GM20431 (cell line): Measurements from ENCODE around the gene ARHGAP23.

Experiments
- in situ Hi-C: fragments of 300-500 bp; cut with MseI, MboI; formaldehyde crosslinking; loops from one replicate; pipeline ENCODE4 v1.15.0; 2020; ENCODE audit warnings: low sequenced_read_pairs; ENCODE audit not compliant: unreplicated experiment

Gene ARHGAP23, protein sequence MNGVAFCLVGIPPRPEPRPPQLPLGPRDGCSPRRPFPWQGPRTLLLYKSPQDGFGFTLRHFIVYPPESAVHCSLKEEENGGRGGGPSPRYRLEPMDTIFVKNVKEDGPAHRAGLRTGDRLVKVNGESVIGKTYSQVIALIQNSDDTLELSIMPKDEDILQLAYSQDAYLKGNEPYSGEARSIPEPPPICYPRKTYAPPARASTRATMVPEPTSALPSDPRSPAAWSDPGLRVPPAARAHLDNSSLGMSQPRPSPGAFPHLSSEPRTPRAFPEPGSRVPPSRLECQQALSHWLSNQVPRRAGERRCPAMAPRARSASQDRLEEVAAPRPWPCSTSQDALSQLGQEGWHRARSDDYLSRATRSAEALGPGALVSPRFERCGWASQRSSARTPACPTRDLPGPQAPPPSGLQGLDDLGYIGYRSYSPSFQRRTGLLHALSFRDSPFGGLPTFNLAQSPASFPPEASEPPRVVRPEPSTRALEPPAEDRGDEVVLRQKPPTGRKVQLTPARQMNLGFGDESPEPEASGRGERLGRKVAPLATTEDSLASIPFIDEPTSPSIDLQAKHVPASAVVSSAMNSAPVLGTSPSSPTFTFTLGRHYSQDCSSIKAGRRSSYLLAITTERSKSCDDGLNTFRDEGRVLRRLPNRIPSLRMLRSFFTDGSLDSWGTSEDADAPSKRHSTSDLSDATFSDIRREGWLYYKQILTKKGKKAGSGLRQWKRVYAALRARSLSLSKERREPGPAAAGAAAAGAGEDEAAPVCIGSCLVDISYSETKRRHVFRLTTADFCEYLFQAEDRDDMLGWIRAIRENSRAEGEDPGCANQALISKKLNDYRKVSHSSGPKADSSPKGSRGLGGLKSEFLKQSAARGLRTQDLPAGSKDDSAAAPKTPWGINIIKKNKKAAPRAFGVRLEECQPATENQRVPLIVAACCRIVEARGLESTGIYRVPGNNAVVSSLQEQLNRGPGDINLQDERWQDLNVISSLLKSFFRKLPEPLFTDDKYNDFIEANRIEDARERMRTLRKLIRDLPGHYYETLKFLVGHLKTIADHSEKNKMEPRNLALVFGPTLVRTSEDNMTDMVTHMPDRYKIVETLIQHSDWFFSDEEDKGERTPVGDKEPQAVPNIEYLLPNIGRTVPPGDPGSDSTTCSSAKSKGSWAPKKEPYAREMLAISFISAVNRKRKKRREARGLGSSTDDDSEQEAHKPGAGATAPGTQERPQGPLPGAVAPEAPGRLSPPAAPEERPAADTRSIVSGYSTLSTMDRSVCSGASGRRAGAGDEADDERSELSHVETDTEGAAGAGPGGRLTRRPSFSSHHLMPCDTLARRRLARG (N-terminal part only)

DNA sequence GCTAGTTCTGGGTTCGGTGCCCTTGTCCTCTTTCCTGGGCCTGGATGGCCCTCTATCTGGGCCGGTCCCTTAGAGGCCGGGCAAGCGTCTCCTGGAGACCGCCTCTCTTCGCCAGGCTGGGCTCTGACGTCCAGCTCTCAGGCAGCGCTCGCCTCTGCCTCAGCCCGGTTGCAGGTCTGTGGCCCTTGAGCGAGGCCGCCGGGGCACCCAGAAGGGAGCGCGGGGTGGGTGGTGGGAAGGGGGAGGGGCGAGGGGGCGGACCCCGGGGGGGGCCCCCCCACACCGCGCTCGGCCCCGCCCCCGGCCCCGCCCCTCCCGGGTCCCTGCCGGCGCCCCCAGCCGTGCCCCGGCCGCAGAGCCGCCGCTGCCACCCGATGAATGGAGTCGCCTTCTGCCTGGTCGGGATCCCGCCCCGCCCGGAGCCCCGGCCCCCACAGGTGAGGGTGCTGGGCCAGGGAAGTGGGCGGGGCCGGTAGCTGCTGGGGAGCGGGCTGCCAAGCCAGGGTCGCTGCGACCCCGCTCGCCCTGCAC lies at the start of gene ARHGAP23:
TSS of gene ARHGAP23 (plus strand) at position 353 of the 531 bp plus-strand sequence. CDS start at position 375, 22 bp downstream.
- in situ Hi-C loops = loop anchor here (10.0 kb wide), 1 partner anchor 57 kb away; no protein-coding TSS in a partner anchor

DNA sequence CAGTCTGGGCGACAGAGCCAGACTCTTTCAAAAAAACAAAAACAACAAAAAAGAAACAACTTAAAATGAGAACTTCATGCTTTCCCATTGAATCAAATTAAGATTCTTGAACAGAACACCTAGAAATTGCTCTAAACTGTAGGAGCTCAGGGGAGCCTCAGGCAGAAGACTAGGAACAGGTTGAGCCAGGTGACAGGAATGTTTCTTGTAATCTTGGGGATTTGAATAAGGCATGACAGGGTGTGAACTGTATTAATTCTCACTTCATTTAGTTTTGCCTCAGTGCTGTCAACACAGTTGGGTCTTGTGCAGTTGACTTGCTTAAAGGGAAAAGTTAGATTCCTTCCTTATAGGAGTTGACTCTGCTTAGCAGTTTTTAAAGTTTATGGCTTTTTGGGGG lies 48.8 kb upstream of the ARHGAP23 start:
- in situ Hi-C loops = no loop called here

DNA sequence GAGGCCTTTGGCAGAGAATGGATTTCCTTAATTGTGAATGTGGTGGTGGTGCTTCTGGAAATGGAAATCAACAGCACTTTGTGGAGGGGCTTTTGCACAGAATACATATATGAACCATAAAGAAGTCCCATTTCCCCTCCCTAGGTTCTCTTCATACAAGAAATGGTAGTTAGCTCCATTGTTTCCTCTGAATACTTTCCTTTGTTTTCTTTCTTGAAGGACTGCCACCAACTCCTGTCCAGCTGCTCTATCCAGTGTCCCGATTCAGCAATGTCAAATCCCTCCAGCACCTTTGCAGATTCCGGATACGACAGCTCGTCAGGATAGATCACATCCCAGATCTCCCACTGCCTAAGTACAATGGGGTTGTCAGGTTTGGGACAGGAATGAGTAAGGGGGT lies 33.2 kb upstream of the ARHGAP23 start:
- in situ Hi-C loops = no loop called here

DNA sequence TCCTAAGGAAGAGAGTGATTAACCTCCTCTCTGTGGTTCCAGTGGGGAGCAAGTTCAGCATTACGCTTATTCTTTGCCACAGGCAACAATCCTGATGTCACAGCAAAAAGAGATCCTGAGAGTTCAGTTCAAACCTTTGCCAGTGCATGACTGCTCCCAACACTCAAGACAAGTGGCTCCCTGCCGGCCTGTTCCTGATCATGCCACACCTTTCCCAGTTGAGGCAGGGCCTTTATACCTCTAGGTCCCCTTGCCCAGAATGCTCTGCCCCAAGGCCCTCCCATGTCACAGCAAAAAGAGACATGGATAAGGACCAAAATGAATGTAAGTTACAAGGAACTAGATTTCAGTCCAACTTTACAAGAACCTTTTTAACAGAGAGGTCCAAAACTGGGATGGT lies 31.0 kb upstream of the ARHGAP23 start:
- in situ Hi-C loops = no loop called here

DNA sequence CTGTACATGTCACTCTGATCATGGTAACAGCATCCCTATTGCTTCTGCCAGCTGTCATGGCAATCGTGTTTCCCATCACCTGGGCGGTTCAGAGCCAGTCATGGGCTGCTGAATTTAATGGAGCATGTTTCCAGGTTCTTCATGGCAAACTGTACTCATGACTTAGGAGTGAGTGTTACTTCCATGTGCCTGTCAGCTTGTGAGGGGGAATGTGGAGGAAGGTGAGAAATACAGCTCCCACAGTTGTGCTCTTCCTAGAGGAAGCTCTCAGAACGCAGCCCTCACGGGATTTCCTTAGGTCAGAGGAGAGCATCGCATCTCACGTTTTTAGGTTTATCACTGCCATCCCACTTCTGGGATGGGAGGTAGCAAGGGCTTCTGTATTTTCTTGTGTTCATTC lies 28.0 kb upstream of the ARHGAP23 start:
- in situ Hi-C loops = no loop called here

DNA sequence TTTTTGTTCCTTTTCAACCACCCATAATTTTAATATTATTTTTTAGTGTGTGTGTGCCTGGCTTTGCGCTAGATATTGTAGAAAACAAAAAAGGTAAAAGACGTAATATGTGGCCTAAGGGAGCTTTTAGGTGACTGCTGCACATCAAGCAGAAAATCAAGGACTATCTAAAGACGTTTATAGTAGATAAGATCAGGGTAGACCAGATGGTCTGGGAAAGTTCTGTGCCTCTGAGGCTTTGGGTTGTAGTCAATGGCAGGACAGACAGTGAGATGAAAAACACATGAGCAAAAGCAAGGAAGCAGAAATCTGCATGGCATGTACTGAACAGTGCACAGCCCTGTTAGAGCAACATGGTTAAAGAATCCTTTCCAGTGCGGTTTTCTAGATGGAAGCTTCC lies 26.8 kb upstream of the ARHGAP23 start:
- in situ Hi-C loops = no loop called here

DNA sequence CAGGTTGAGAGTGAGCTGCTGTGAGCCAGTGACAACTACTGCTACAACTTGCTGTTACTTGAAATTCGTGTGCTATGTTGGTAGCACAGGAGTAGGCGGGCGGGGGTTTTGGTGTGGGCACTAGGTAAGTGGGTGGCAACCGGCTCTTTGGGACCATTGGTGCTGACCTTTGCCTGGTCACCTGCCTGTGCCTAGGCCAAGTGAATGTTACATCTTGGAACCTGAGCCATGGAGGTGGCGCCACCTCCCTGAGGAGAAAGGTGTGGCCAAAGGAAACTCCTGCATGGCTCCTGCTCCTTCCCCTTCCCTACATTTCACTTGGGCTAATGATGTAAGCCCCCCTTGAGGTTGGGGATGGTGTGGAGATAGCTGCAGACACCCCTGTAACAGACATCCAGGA lies 25.4 kb upstream of the ARHGAP23 start:
- in situ Hi-C loops = no loop called here

DNA sequence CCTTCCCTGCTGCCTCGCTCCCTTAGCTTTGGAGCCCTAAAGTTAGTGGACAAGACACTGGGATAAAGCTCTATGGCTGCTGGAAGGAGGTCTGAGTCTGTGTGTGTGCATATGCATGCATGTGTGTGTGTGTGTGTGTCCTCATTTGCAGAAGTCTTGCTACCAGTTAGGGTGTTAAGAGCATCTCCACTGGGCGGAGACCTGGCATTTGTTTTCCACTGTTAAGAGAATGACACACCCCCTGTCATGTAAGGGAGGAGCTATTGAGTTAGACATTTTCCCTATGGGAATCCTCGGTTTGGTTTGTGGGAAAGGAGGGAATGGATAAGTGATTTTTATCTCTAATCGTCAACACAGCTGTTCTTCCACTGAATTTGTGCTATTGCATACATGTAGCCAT lies 24.8 kb upstream of the ARHGAP23 start:
- in situ Hi-C loops = no loop called here

DNA sequence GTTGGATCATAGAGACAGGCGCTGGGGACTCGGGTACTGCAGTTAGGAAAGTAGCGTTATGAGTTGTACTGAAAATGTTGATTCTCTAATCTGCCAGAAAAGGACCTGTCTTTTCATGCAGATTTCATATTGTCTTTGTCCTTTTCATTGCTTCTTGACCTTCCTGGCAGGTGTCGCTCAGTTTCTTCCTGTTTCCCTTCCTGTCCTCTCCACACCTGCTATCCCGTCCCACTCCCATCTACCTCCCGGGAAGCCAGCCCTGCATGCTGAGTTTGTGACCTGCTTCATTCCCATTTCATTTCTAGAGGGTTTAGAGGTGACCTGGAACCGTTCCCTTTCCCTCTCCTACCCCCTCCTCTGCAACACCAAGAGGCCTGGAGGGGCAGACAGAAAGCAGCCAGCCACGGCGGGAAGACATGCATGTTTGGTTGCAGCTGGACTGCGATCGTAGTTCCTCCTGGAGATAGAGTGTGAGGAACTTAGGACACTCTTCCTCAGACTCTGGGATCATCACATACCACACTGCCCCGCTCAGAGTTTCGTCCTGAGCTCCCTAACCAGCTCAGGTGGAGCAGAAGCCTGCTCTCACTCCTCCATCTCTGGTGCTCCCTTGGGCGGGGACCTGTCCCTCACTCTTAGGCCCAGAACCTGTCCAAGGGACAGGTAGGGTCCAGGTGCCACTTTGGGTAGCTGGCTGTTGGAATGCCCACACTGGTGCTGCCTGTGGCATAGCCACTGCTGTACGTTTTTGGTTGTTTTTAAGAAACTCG lies 23.9 kb upstream of the ARHGAP23 start:
- in situ Hi-C loops = no loop called here

DNA sequence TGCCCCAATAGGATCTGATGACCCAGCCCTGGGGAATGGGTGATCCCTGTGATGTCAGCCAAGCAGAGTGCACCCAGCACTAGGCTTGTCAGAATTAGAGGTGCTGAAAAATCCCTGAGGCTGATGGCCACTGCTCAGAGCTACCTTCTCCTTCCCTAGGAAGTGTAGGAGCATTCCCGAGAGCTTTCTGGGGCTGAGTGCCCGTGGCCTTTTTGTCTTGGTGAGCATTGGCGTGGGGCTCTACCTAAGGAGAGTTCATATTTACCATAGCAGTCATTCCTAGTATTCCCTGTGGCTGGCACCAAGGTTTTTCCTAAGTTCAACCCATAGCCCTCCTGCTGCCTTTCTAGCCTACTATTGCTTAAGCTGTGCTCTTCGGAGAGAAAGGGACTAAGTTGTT lies 22.6 kb upstream of the ARHGAP23 start:
- in situ Hi-C loops = no loop called here

DNA sequence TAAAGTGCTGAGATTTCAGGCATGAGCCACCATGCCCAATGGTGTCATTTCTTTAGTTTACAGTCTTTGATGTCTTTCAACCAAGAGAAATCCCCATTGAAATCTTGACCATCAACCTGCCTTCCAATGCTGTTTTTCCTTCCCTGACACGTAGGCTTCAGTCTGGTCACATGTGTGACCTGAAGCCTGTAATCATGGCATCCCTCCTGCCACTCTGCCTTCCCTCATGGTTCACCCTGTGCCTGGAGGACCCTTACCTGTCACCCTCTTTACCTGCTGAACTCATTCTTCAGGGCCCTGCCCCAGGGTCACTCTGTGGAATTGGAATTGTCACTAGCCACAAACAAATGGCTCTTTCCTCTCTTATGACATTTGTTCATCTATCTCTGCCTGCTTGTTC lies 18.1 kb upstream of the ARHGAP23 start:
- in situ Hi-C loops = loop anchor here (5.0 kb wide), 1 partner anchor 63 kb away; no protein-coding TSS in a partner anchor

DNA sequence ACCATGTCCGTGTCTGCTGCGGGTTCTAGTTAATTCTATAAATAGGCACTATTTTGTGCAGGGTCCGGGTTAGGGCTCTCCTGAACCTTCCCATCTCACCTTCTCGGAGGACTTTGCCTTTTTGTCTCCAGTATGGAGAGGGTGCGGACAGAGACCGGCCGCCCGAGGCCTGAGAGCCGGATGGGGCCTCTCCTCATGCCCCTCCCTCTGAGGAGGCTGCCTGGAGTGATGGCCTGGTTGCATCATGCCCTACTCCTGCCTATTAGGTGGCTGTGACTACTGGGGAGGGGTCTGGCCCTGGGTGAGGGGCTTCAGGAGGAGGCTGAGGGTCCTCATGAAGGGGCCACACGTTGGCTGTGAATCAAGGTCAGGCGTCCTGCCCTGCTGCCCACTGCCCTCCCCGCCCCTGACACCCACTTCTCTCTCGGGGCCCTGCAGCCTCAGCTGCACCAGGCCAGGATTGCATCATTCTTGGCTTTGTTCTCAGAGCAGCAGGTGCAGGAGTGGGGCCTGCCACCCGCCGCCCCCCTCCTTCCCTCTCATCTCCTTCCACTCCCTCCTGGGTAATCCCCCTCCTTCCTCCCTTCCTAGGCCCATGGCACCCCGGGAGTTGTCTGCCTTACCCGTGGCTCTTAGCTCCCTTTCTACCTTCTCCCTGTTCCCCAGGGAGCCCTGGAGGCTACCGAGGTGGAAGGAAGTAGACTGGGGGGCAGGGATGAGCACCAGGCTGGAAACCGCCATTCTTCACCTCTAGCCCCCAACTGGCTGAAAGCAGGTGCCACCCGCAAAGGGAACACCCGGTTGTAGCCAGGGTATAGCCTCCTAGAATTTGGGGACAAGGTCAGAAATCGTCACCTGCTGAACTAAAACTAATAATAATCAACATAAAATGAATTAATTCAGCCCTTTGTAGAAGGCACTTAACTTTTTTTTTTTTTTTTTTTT lies 12.7 kb upstream of the ARHGAP23 start:
- in situ Hi-C loops = no loop called here

DNA sequence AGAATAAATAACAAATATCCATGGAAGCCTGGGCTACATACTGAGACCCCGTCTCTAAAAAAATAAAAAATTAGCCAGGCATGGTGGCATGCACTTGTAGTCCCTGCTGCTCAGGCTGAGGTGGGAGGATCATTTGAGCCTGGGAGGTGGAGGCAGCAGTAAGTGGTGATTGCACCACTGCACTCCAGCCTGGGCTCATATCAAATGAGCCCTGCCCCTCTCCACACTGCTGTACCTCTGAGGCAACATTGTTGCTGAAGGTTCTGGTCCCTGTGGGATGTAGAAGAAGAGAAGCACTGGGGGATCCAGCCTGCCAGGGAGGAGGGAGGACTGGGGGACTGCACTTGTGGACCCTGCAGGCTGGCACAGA lies 11.4 kb upstream of the ARHGAP23 start:
- in situ Hi-C loops = no loop called here

DNA sequence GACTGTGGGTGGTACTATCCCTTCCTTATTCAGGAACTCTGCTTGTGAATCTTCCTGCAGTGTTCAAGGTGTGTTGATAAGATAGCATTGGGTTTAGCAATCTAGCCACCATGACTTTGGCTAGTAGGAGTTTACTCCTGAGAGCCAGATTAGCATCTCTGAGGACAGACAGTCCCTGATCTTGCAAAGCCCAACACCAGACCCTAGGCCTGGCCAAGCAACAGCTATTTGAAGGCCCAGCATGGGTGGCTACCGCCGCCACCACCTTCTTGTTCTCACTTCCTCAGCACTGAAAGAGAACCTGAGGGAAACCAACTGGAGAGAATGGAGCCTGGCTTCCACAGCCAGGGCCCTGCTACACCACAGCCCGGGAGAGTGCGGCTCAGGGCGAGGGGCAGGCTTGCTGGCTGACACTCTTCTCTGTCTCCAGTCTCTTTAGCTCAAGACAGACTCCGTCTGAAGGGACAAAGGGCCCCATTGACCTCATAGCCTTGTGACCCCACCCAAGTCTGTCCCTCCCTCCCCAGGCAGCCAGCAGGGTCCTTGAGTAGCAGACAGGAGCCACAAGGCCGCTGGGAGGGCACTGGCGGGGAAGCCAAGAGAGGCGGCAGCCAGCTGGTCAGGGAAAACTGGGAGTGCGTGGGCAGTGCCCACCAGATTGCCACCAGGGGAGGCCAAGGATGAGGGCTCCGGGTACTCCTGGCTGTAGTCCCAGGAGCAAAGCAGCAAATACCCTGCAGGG lies 10.9 kb upstream of the ARHGAP23 start:
- in situ Hi-C loops = no loop called here

DNA sequence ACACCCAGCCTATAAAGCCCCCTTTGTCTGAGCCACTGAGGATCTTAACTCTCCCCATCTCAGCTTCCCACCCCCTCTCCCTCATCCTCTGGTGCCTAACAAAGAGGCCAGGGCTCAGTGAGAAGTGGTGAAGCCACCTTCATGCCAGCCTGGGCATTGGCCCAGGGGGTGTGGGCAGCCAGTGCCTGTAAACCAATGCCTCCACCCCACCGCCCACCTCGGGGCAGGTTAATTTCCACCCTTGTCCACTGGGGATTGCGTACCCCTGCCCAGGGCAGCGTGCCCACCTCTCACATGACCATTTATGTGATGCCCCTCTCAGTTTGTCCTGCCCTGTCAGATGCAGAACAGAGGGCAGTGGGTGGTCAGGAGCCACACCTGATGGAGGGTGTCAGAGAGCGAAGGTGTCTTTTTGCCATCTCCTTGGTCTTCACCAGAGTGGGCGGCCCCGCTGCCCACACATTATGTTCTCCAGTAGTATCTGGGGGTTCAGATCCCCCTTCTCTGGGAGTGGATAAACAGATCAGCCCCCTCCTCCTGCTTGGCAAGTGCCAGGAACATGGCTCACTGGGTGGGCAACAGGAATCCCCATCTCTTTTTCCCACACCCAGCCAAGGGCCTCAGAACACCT lies 10.1 kb upstream of the ARHGAP23 start:
- in situ Hi-C loops = no loop called here

DNA sequence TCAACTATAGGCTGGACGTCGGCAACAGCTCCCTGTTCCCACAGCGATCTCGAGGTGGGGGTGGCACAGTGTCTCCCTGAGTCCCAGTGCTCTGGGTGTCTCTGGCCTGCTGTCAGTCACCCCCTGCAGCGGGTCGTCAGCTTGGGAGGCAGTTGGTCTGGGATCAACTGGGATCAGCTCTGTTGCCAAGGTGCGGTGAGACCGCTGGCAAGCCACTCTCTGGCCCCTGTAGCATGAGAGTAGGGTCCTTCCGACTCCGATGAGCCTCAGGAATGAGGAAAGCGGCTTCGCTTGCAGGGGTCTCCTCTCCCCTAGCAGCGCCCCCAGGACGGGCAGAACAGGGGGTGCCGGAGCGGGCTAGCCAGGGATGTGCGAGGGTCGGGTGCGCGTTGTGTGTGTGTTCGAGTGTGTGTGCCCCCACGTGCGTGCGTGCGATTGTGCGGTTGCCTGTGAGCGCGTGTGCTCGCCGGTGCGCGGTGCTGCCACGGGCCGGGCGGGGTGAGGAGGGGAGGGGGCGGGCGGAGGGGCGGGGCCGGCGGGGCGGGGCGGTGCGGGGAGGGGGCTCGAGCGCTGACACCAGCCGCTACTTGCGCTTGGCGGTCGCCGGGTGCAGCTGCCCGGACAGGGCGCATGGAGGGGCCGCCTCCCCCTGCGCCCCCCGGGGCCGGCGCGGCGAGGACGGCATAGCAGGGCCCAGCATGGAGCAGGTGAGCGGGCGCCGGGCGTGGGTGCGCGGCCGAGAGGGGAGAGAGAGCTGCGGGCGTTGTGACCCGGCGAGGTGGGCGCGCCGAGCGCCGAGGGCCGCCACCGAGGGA lies 9.4 kb upstream of the ARHGAP23 start:
- in situ Hi-C loops = no loop called here
